ENCODE measurements around the gene IL1RAP.

IL1RAP gene

DNA sequence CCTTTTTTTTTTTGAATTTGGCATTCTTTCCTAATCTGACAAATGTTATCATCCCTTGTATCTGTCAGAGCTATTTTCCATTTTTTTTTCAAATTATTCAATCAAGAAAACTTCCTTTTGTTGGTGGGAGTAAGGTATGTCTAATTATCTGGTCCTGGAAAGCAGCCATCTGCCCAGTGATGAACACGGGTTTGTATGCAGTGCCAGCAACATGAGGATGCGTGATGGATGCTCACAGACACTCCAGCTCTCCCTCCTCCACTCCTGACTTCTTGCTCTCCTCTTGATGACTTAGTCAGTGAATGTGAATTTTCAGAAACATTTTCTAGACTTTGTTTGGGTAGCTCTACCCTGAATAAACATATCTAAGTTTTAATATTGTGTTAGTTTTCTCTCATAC lies 79.2 kb downstream of the IL1RAP start:
- Histone ChIP-seq H2AK5ac (ENCODE audit: low read length) (no peak overlapping the region), H3K9ac (ENCODE audit: low read length) (no peak overlapping the region), H3K79me1 (ENCODE audit: low read length) (no peaks in the 10 kb centered on the region), H3K56ac (ENCODE audit: low read length) (no peak overlapping the region), H2BK120ac (ENCODE audit: low read depth, low read length) (no peak overlapping the region), H3K4me1 (ENCODE audit: control insufficient read depth, low read depth, low read length) (no peaks in the 10 kb centered on the region), H3K79me2 (ENCODE audit: control insufficient read depth, insufficient read depth, low read length) (no peaks in the 10 kb centered on the region), H3K18ac (ENCODE audit: low read length) (no peak overlapping the region), H3K4ac (ENCODE audit: low read depth, low read length) (no peak overlapping the region), H3K36me3 (ENCODE audit: control insufficient read depth, insufficient read depth, low read length) (no peaks in the 10 kb centered on the region), H4K8ac (ENCODE audit: low read depth, low read length) (no peak overlapping the region), H3K4me3 (ENCODE audit: low read length) (no peak overlapping the region), H3K4me2 (ENCODE audit: low read length) (no peak overlapping the region), H3K27ac (ENCODE audit: low read depth, low read length) (no peak overlapping the region), H3K23ac (ENCODE audit: low read length) (no peak overlapping the region), H2BK15ac (replicated peaks; ENCODE audit: low read depth) (no peak overlapping the region), H4K5ac (ENCODE audit: low read length) (no peak overlapping the region), H2BK5ac (ENCODE audit: low read length) (no peak overlapping the region), H3K27me3 (ENCODE audit: insufficient read depth, low read length, poor library complexity) (no peaks in the 10 kb centered on the region)
- no peak for DNase-seq
- no CpG with 5 or more reads among the region's 2 CpGs for WGBS (ENCODE audit: extremely low coverage, insufficient coverage, low lambda C conversion rate)

DNA sequence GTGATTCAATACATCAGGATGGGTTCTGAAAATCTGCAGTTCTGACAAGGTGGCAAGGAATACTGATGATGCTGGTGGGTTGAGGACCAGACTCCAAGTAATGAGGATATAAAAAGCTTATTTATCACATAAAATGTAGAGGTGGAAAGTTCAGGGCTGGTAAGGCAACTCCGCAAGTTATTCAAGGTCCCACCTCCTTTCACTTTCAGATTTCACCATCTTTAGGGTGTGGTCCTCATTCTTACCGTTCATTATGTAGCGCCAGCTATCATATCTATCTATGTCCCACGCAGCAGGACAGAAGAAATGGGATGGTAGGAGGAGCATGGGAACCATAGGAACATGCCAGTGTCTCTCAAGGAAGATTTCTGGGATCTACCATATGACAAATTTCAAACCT lies 80.3 kb downstream of the IL1RAP start:
- DNase-seq = no peak
- no CpG with 5 or more reads among the region's 4 CpGs for WGBS (ENCODE audit: extremely low coverage, insufficient coverage, low lambda C conversion rate)
- Histone ChIP-seq H2BK120ac (ENCODE audit: low read depth, low read length) (no peak overlapping the region), H3K27ac (ENCODE audit: low read depth, low read length) (no peak overlapping the region), H3K18ac (ENCODE audit: low read length) (no peak overlapping the region), H3K4me2 (ENCODE audit: low read length) (no peak overlapping the region), H2BK5ac (ENCODE audit: low read length) (no peak overlapping the region), H3K4ac (ENCODE audit: low read depth, low read length) (no peak overlapping the region), H3K27me3 (ENCODE audit: insufficient read depth, low read length, poor library complexity) (no peaks in the 10 kb centered on the region), H3K9ac (ENCODE audit: low read length) (no peak overlapping the region), H3K4me3 (ENCODE audit: low read length) (no peak overlapping the region), H4K8ac (ENCODE audit: low read depth, low read length) (no peak overlapping the region), H3K23ac (ENCODE audit: low read length) (no peak overlapping the region), H3K56ac (ENCODE audit: low read length) (no peak overlapping the region), H3K79me1 (ENCODE audit: low read length) (no peaks in the 10 kb centered on the region), H2BK15ac (replicated peaks; ENCODE audit: low read depth) (no peak overlapping the region), H3K79me2 (ENCODE audit: control insufficient read depth, insufficient read depth, low read length) (no peaks in the 10 kb centered on the region), H3K4me1 (ENCODE audit: control insufficient read depth, low read depth, low read length) (no peaks in the 10 kb centered on the region), H3K36me3 (ENCODE audit: control insufficient read depth, insufficient read depth, low read length) (no peaks in the 10 kb centered on the region), H2AK5ac (ENCODE audit: low read length) (no peak overlapping the region), H4K5ac (ENCODE audit: low read length) (no peak overlapping the region)

DNA sequence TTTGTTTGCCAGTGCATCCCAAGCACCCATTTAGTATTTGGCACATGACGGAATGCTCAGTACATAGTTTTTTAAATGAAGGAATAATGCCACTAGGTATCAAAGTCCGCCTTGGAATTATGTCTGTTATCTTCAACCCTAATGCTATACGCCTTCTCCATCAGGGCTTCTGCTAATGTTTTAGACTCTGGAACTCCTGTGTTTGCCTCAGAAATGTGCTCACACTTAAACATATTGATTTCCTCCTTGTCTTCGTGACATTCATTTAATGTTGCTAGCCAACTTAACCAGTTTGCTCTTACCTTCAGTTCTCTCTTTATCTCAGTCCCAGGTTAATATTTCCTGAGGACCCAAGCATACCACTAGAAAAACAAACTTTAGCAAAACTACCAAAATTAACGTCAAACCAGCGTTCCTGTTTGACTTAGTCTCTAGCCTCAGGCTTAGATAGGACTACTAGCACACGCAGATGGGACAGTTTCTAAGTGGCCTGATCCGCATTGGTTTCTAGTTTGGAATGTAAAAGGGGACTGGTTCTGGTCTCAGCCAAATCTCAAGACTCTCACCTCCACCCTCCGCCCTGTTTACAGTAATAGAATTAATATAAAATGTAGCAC lies 81.4 kb downstream of the IL1RAP start:
- Histone ChIP-seq H3K23ac (ENCODE audit: low read length) (no peak overlapping the region), H3K27me3 (ENCODE audit: insufficient read depth, low read length, poor library complexity) (no peaks in the 10 kb centered on the region), H3K18ac (ENCODE audit: low read length) (no peak overlapping the region), H3K4me2 (ENCODE audit: low read length) (no peak overlapping the region), H3K4me3 (ENCODE audit: low read length) (no peak overlapping the region), H2BK5ac (ENCODE audit: low read length) (no peak overlapping the region), H3K36me3 (ENCODE audit: control insufficient read depth, insufficient read depth, low read length) (no peaks in the 10 kb centered on the region), H3K56ac (ENCODE audit: low read length) (no peak overlapping the region), H2AK5ac (ENCODE audit: low read length) (no peak overlapping the region), H3K79me2 (ENCODE audit: control insufficient read depth, insufficient read depth, low read length) (no peaks in the 10 kb centered on the region), H4K8ac (ENCODE audit: low read depth, low read length) (no peak overlapping the region), H3K4me1 (ENCODE audit: control insufficient read depth, low read depth, low read length) (no peaks in the 10 kb centered on the region), H3K79me1 (ENCODE audit: low read length) (no peaks in the 10 kb centered on the region), H3K9ac (ENCODE audit: low read length) (no peak overlapping the region), H3K4ac (ENCODE audit: low read depth, low read length) (no peak overlapping the region), H4K5ac (ENCODE audit: low read length) (no peak overlapping the region), H2BK15ac (replicated peaks; ENCODE audit: low read depth) (no peak overlapping the region), H3K27ac (ENCODE audit: low read depth, low read length) (no peak overlapping the region), H2BK120ac (ENCODE audit: low read depth, low read length) (no peak overlapping the region)
- no CpG with 5 or more reads among the region's 9 CpGs for WGBS (ENCODE audit: extremely low coverage, insufficient coverage, low lambda C conversion rate)
- no peak for DNase-seq

DNA sequence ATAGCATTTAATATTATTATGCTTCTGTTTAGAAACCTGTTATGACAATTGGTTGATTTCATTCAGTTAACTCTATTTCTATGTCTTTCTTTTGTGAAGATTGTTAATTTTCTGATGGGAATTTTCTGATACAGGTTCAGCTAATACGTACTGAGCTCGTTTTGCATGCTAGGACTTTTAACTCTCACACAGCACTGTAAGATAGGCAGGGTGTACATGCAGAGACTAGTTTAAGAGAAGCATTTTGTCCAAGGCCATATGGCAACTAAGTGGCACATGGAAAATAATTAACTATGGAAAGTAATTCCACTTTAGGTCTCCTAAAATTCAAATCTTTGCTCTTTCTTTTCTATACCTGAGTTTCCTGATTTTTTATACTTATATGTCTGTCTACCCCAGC lies 81.9 kb downstream of the IL1RAP start:
- Histone ChIP-seq H4K8ac (ENCODE audit: low read depth, low read length) (no peak overlapping the region), H2AK5ac (ENCODE audit: low read length) (no peak overlapping the region), H3K23ac (ENCODE audit: low read length) (no peak overlapping the region), H3K79me1 (ENCODE audit: low read length) (no peaks in the 10 kb centered on the region), H4K5ac (ENCODE audit: low read length) (no peak overlapping the region), H3K79me2 (ENCODE audit: control insufficient read depth, insufficient read depth, low read length) (no peaks in the 10 kb centered on the region), H3K56ac (ENCODE audit: low read length) (no peak overlapping the region), H3K4me2 (ENCODE audit: low read length) (no peak overlapping the region), H3K4ac (ENCODE audit: low read depth, low read length) (no peak overlapping the region), H2BK15ac (replicated peaks; ENCODE audit: low read depth) (no peak overlapping the region), H3K27ac (ENCODE audit: low read depth, low read length) (no peak overlapping the region), H3K18ac (ENCODE audit: low read length) (no peak overlapping the region), H3K9ac (ENCODE audit: low read length) (no peak overlapping the region), H2BK5ac (ENCODE audit: low read length) (no peak overlapping the region), H3K4me1 (ENCODE audit: control insufficient read depth, low read depth, low read length) (no peaks in the 10 kb centered on the region), H2BK120ac (ENCODE audit: low read depth, low read length) (no peak overlapping the region), H3K27me3 (ENCODE audit: insufficient read depth, low read length, poor library complexity) (no peaks in the 10 kb centered on the region), H3K36me3 (ENCODE audit: control insufficient read depth, insufficient read depth, low read length) (no peaks in the 10 kb centered on the region), H3K4me3 (ENCODE audit: low read length) (no peak overlapping the region)
- no CpG with 5 or more reads among the region's 2 CpGs for WGBS (ENCODE audit: extremely low coverage, insufficient coverage, low lambda C conversion rate)
- no peak for DNase-seq

DNA sequence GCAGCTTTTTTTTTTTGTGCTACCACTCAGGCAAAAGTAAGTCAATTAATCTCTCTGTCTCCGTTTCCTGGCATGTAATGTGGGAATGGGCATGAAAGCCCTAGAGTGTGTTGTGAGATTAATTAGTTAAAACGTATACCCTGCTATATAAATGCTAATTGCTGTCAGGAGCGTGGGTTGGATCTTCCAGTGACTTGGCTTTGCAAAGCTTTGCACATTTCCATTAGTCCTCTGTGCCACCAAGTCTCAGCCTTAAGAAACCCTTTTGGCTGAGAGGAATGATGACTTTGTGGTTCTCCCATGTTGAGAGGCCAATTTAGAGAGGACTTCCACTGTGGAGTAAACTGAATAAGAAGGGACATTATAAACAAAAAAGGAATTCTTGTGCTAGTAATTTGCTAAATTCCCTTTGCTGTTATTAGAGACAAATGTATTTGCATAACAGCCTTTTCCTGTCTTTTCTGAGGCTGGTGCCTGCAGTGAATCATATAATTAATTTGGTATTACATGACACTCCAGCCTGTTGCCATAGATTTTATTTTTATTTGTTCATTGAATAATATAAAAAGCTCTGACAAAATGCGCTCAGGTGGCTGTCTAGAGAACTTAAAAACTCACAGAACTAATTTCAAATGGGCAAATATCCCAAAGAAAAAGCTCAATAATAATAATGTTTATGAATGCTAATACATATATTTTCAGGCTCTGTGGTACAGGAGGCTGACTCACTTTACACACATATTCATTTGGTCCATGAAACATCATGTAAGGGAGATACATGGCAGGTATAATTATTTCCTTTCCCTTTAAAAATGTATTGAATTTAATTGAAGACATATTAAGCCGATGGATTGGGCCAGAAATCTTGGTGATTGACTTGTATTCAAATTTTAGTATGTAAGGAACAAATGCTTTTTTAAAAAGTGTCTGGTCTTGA lies 82.7 kb downstream of the IL1RAP start:
- no peaks in the 10 kb centered on the region for H3K79me2 ChIP-seq (ENCODE audit: control insufficient read depth, insufficient read depth, low read length)
- H3K4me1 ChIP-seq (ENCODE audit: control insufficient read depth, low read depth, low read length) = no peaks in the 10 kb centered on the region
- no peak overlapping the region for H3K27ac ChIP-seq (ENCODE audit: low read depth, low read length)
- no peaks in the 10 kb centered on the region for H3K27me3 ChIP-seq (ENCODE audit: insufficient read depth, low read length, poor library complexity)
- no peak overlapping the region for H3K4ac ChIP-seq (ENCODE audit: low read depth, low read length)
- H2BK15ac ChIP-seq (replicated peaks; ENCODE audit: low read depth) = no peak overlapping the region
- no peaks in the 10 kb centered on the region for H3K79me1 ChIP-seq (ENCODE audit: low read length)
- DNase-seq = no peak
- H2BK120ac ChIP-seq (ENCODE audit: low read depth, low read length) = no peak overlapping the region
- no peak overlapping the region for H3K23ac ChIP-seq (ENCODE audit: low read length)
- no peak overlapping the region for H3K4me2 ChIP-seq (ENCODE audit: low read length)
- no peak overlapping the region for H3K4me3 ChIP-seq (ENCODE audit: low read length)
- no peak overlapping the region for H4K5ac ChIP-seq (ENCODE audit: low read length)
- H4K8ac ChIP-seq (ENCODE audit: low read depth, low read length) = no peak overlapping the region
- no peak overlapping the region for H3K9ac ChIP-seq (ENCODE audit: low read length)
- WGBS (ENCODE audit: extremely low coverage, insufficient coverage, low lambda C conversion rate) = no CpG with 5 or more reads among the region's 5 CpGs
- H2AK5ac ChIP-seq (ENCODE audit: low read length) = no peak overlapping the region
- H2BK5ac ChIP-seq (ENCODE audit: low read length) = no peak overlapping the region
- no peaks in the 10 kb centered on the region for H3K36me3 ChIP-seq (ENCODE audit: control insufficient read depth, insufficient read depth, low read length)
- no peak overlapping the region for H3K18ac ChIP-seq (ENCODE audit: low read length)
- no peak overlapping the region for H3K56ac ChIP-seq (ENCODE audit: low read length)

All from mesendoderm (in vitro differentiated cells).